ENCODE measurements around the gene AMOT.

GRCh38 chrX:112840382-112841113 lies at the start of gene AMOT:
- TF ChIP-seq, protein P1, sequence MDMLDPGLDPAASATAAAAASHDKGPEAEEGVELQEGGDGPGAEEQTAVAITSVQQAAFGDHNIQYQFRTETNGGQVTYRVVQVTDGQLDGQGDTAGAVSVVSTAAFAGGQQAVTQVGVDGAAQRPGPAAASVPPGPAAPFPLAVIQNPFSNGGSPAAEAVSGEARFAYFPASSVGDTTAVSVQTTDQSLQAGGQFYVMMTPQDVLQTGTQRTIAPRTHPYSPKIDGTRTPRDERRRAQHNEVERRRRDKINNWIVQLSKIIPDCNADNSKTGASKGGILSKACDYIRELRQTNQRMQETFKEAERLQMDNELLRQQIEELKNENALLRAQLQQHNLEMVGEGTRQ (IDR thresholded peaks at IDR 0.05; ENCODE audit: borderline replicate concordance, low read depth, low read length), result no peak
- no peak for TF ChIP-seq NFIC (IDR thresholded peaks at IDR 0.05; ENCODE audit: low read depth, low read length)
